Osteocyte (in vitro differentiated cells): ENCODE data around the gene NFKBIA. TPM values are rescaled to one million over a fixed set of nuclear protein-coding genes. Genes with fewer than 3 reads are reported as not detected.

Source experiments
- DNase-seq: peaks from one replicate; pipeline ENCODE4 v3.0.0; 2021; ENCODE audit warnings: mixed read lengths; ENCODE audit not compliant: unreplicated experiment; ENCODE audit errors: extremely low spot score
- H3K27ac Mint-ChIP-seq: one replicate; pipeline ENCODE4 v1.8.0; 2021; ENCODE audit warnings: mild to moderate bottlenecking, mixed read lengths; ENCODE audit not compliant: unreplicated experiment
- H3K27me3 Mint-ChIP-seq: one replicate; pipeline ENCODE4 v1.8.0; 2021; ENCODE audit warnings: mixed read lengths; ENCODE audit not compliant: unreplicated experiment
- H3K36me3 Mint-ChIP-seq: one replicate; pipeline ENCODE4 v1.8.0; 2021; ENCODE audit warnings: mixed read lengths; ENCODE audit not compliant: unreplicated experiment
- H3K4me1 Mint-ChIP-seq: one replicate; pipeline ENCODE4 v1.8.0; 2021; ENCODE audit warnings: mixed read lengths; ENCODE audit not compliant: unreplicated experiment
- H3K4me3 Mint-ChIP-seq: one replicate; pipeline ENCODE4 v1.8.0; 2021; ENCODE audit warnings: mild to moderate bottlenecking, moderate library complexity, mixed read lengths; ENCODE audit not compliant: unreplicated experiment
- H3K9me3 Mint-ChIP-seq: one replicate; pipeline ENCODE4 v1.8.0; 2021; ENCODE audit warnings: mixed read lengths; ENCODE audit not compliant: unreplicated experiment
- CTCF ChIP-seq: fragments of 200-600 bp; sonication (generic); IDR thresholded peaks from 2 replicates; pipeline ENCODE4 v1.5.0; 2021; ENCODE audit warnings: antibody characterized with exemption, mild to moderate bottlenecking, moderate library complexity
- total RNA-seq: library from RNA; stranded (reverse); gene quantifications from 2 replicates; pipeline ENCODE4 v1.2.1, GENCODE V29; 2021

NFKBIA gene
- total RNA-seq, 1 donor from 2014 or later = 58.9 TPM

- no peaks in the 10 kb centered on the region for H3K27me3 Mint-ChIP-seq
- no peak for DNase-seq
- no peaks in the 10 kb centered on the region for H3K36me3 Mint-ChIP-seq
- H3K9me3 Mint-ChIP-seq = peaks cover 4% of the 10 kb centered on the region
- no peak for TF ChIP-seq CTCF
- no peak overlapping the region for H3K4me3 Mint-ChIP-seq
- peaks cover 66% of the 10 kb centered on the region for H3K4me1 Mint-ChIP-seq
- no peak overlapping the region for H3K27ac Mint-ChIP-seq
These were observed 38.0 kb downstream of the NFKBIA start for GRCh38 chr14:35366521-35366976.

DNA sequence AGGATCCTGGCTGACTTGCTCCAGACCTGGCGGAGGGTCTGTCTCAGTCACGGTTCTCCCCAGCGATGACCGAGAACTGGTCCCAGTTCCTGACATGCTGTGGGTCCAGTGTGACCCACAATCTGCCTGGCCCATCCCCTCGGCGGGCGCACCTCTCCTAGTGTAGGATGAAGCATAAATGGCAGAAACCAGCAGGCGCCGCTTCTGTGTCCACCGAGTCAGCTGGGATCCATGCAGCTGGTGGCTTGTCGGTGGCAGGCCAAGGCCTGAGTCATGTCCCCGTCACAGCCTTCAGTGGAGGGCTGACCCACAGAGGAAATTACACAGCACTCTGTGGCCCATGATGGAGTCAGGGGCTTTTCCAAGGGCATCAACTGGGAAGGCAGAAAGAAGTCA is 38.5 kb downstream of the NFKBIA start:
- Mint-ChIP-seq H3K27ac (peak overlapping the region; percentile 77), H3K27me3 (no peaks in the 10 kb centered on the region), H3K9me3 (peaks cover 2% of the 10 kb centered on the region), H3K4me1 (peaks cover 66% of the 10 kb centered on the region), H3K4me3 (no peak overlapping the region), H3K36me3 (no peaks in the 10 kb centered on the region)
- DNase-seq = no peak
- no peak for TF ChIP-seq CTCF

GRCh38 chr14:35365130-35366055 is 39.2 kb downstream of the NFKBIA start:
- no peak for DNase-seq
- TF ChIP-seq CTCF = no peak
- H3K27me3 Mint-ChIP-seq = no peaks in the 10 kb centered on the region
- H3K36me3 Mint-ChIP-seq = no peaks in the 10 kb centered on the region
- no peak overlapping the region for H3K4me3 Mint-ChIP-seq
- no peaks in the 10 kb centered on the region for H3K9me3 Mint-ChIP-seq
- peaks cover 65% of the 10 kb centered on the region for H3K4me1 Mint-ChIP-seq
- peak overlapping the region; percentile 77 for H3K27ac Mint-ChIP-seq

DNA sequence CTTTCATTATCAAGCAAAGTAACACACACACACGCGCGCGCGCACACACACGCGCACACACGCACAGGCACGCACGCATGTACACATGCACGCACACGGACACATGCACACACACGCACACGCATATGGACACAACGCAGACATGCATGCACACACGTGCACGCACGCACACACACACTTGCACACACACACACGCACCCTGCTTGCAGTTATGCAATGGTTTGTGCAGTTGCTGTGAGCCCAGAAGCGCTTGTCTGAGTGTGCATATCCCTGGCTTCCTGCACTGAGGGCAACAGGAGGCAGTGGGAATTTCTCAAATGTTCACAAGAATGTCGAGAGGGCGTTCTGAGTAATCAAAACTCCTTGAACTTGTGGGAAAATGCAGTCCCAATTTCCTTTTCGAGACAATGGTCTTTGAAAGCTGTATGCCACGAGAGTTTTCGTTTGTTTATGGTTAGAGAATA is 41.6 kb downstream of the NFKBIA start:
- Mint-ChIP-seq H3K9me3 (no peaks in the 10 kb centered on the region), H3K4me1 (peaks cover 42% of the 10 kb centered on the region), H3K36me3 (no peaks in the 10 kb centered on the region), H3K27ac (no peak overlapping the region), H3K27me3 (no peaks in the 10 kb centered on the region), H3K4me3 (no peak overlapping the region)
- no peak for TF ChIP-seq CTCF
- no peak for DNase-seq

DNA sequence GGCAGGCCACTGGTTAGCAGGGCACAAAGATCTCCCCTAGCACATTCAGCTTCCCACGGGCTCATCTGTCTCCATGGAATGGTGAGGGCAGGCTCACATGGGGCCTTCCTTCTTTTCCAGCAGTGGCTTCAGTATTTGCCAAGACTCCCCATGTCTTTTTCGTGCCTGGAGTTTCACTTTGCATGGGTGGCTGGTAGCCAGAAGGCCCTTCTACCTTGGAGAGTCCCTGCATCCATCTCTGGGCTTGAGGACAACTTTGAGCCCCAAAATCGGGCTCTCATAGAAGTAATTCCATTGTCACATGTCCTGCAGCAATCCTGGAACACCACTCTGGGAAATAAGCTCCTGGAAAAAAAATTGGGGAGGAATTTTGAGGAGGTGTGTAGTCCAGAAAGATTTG is 42.1 kb downstream of the NFKBIA start:
- Mint-ChIP-seq H3K27me3 (no peaks in the 10 kb centered on the region), H3K9me3 (no peaks in the 10 kb centered on the region), H3K36me3 (no peaks in the 10 kb centered on the region), H3K4me3 (no peak overlapping the region), H3K27ac (no peak overlapping the region), H3K4me1 (peaks cover 38% of the 10 kb centered on the region)
- DNase-seq = no peak
- no peak for TF ChIP-seq CTCF
